Measurements from ENCODE around the gene SLC30A10.
"Not testable (repeated sequence)": the region's sequence is repeated elsewhere in the genome, so short reads cannot be mapped to it uniquely, and the experiment has no call there.

DNA sequence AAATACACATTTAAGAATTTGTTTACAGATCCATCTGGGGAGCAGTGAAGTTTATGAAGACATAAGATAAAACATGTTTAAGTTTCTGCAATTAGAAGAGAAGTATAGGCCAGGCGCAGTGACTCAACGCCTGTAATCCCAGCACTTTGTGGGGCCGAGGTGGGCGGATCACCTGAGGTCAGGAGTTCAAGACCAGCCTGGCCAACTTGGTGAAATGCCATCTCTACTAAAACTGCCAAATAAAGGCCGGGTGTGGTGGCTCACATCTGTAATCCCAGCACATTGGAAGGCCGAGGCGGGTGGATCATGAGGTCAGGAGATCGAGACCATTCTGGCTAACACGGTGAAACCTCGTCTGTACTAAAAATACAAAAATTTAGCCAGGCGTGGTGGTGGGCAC lies 5.4 kb upstream of the SLC30A10 start:
- not testable (repeated sequence) for TF ChIP-seq CTCF (IDR thresholded peaks at IDR 0.05; ENCODE audit: poor library complexity, severe bottlenecking); TAF1 (IDR thresholded peaks at IDR 0.05; ENCODE audit: low read depth)

Measured in neural cell (in vitro differentiated cells).